ENCODE data around the gene MTIF3.

- TF ChIP-seq POLR2A (IDR thresholded peaks at IDR 0.05; ENCODE audit: low read depth, low read length), result no peak
- TF ChIP-seq POLR2AphosphoS5 (IDR thresholded peaks at IDR 0.05; ENCODE audit: low read depth, low read length), result no peak
Measured at GRCh38 chr13:27474751-27475268, 24.4 kb upstream of the MTIF3 start.

Data from GM12892 (cell line).